Erythroblast (primary cell): Measurements from ENCODE around the gene EFEMP2.

Source experiments
- GATA1 ChIP-seq: IDR thresholded peaks from 2 replicates; pipeline ENCODE4 v1.6.1; 2011; ENCODE audit warnings: low read depth, mild to moderate bottlenecking, control low read depth, low read length, moderate library complexity
- POLR2A ChIP-seq: IDR thresholded peaks from 2 replicates; pipeline ENCODE4 v1.6.1; 2011; ENCODE audit warnings: mild to moderate bottlenecking, low read length

GRCh38 chr11:65882120-65883057 lies 9.8 kb upstream of the EFEMP2 start:
- TF ChIP-seq POLR2A (no peak), GATA1 (no peak)
